Activated naive CD4-positive, alpha-beta T cell treated with anti-CD3 and anti-CD28 coated beads, Interleukin-2, amount 10 ng/mL, durations not matched to agents 7 days and 5 days (primary cell): ENCODE results near the gene ITPRIP.

Experiments
- CTCF ChIA-PET: fragments of 350-600 bp; sonication (Branson Sonifier 250); formaldehyde crosslinking; loops from one replicate; lab custom pipeline; 2021; ENCODE audit warnings: antibody characterized with exemption; lab: Charles Lee
- DNase-seq: peaks from one replicate; pipeline ENCODE4 v3.0.0-alpha.2; 2020
- H3K27ac Mint-ChIP-seq: one replicate; pipeline ENCODE4 v1.8.0; 2021; ENCODE audit warnings: mild to moderate bottlenecking, moderate library complexity, mixed read lengths
- H3K27me3 Mint-ChIP-seq: one replicate; pipeline ENCODE4 v1.8.0; 2021; ENCODE audit warnings: mild to moderate bottlenecking, mixed read lengths
- H3K36me3 Mint-ChIP-seq: one replicate; pipeline ENCODE4 v1.8.0; 2021; ENCODE audit warnings: mixed read lengths
- H3K4me1 Mint-ChIP-seq: one replicate; pipeline ENCODE4 v1.8.0; 2021; ENCODE audit warnings: mixed read lengths
- H3K4me3 Mint-ChIP-seq: one replicate; pipeline ENCODE4 v1.8.0; 2021; ENCODE audit warnings: mild to moderate bottlenecking, moderate library complexity, mixed read lengths
- H3K9me3 Mint-ChIP-seq: one replicate; pipeline ENCODE4 v1.8.0; 2021; ENCODE audit warnings: mixed read lengths

ITPRIP gene

DNA sequence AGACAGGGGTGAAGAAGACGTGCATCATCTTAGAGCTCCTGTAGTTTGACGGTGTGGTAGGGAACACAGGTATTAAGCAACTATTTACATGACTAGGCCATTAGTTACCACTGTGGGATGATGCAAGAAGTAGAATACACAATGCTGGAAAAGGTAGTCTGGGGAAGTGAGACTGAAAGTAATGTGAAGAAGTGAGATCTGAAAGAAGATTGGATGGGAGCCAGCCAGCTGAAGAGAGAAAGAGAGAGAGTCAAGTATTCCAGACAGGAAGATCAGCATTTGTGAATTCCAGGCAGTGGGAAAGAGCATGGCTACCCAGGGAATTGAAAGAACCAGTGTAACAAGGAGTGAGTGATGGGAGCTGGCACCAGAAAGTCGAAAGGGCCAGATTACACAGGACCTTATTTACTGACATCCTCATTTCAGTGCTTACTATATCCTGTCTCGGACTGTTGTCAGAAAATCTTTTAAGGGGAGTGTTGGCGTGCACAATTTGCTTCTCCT is 11.4 kb upstream of the ITPRIP start:
- H3K4me3 Mint-ChIP-seq, result no peak overlapping the region
- H3K4me1 Mint-ChIP-seq, result peaks cover 19% of the 10 kb centered on the region
- H3K36me3 Mint-ChIP-seq, result peaks cover 8% of the 10 kb centered on the region
- DNase-seq, result no peak
- H3K9me3 Mint-ChIP-seq, result peaks cover 8% of the 10 kb centered on the region
- H3K27ac Mint-ChIP-seq, result no peak overlapping the region
- CTCF ChIA-PET, result interaction anchor here (0.9 to 11.2 kb wide), 14 partner anchors 9 to 226 kb away, joined by 4 to 265 read pairs (median 16); partner anchors contain the start of gene ITPRIP
- H3K27me3 Mint-ChIP-seq, result no peaks in the 10 kb centered on the region

DNA sequence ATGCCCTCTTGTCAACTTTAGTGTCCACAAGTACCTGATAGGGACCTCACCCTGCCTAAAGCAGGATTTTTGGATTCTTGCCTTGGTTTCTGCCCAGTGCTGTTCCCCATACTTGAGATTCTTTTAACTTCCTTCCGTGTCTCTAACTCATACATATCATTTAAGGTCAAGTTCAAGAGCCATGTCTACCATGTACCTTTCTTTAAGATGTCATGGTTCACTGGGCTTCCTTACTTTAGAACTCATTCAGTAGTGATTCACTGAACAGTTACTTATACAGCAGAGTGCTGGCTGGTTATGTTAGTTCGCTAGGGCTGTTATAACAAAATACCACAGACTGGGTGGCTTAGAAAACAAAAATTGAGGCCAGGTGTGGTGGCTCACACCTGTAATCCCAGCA is 10.3 kb upstream of the ITPRIP start:
- Mint-ChIP-seq H3K4me3 (no peak overlapping the region), H3K4me1 (peaks cover 19% of the 10 kb centered on the region), H3K9me3 (peaks cover 8% of the 10 kb centered on the region), H3K36me3 (peaks cover 8% of the 10 kb centered on the region), H3K27ac (no peak overlapping the region), H3K27me3 (no peaks in the 10 kb centered on the region)
- CTCF ChIA-PET, result interaction anchor here (3.7 to 11.2 kb wide), 4 partner anchors 41 to 74 kb away, joined by 17 to 265 read pairs (median 148); no protein-coding TSS in a partner anchor
- no peak for DNase-seq

DNA sequence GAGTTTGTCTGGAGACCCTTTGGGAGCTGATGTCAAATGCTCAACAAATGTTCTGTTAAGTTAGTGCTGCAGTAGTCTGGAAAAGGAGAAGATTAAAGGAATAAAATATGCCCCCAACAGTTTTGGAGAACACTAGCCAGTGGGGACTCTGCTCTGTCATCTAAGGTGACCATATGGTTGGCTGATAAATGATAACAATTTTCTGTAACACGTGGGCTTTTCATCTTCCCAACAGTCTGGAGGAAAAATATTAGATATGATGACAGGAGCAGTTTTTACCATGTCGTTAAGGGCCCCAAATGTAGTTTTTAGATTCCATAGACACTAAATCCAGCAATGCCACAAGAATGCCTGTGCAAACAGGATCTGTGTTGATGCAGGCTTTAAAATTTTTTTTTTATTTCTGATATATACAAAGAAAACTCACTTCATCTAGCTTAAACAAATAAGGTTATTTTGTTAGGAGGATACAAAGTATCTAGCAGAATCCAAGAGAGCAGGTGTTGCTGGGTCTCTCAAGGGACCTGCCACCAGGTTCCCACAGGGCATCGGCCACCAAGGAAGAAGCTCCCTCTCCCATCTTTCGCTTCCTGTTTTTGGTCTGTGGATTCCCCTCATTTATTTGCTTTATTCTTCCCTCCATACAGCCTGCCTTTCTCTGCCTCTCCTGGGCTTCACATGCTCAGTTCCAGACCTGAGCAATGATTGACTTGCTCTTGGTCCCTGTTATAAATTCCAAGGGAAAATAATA is 9.2 kb upstream of the ITPRIP start:
- no peak overlapping the region for H3K4me3 Mint-ChIP-seq
- H3K27ac Mint-ChIP-seq, result no peak overlapping the region

DNA sequence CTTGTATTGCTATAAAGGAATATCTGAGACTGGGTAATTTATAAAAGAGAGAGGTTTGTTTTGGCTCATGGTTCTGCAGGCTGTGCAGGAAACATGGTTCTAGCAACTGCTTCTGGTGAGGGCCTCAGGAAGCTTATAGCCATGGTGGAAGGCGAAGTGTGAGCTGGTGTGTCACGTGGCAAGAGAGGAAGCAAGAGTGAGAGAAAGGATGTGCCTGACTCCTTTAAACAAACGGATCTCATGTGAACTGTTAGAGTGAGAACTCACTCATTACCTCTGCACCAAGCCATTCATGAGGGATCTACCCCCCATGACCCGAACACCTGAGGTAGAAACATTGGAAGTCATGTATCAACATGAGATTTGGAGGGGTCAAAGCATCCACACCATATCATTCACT is 7.7 kb upstream of the ITPRIP start:
- H3K9me3 Mint-ChIP-seq, result peaks cover 8% of the 10 kb centered on the region
- H3K4me1 Mint-ChIP-seq, result peaks cover 19% of the 10 kb centered on the region
- DNase-seq, result no peak
- no peaks in the 10 kb centered on the region for H3K27me3 Mint-ChIP-seq
- CTCF ChIA-PET, result interaction anchor here (1.4 to 11.2 kb wide), 6 partner anchors 29 to 71 kb away, joined by 4 to 265 read pairs (median 12); no protein-coding TSS in a partner anchor
- H3K4me3 Mint-ChIP-seq, result no peak overlapping the region
- H3K36me3 Mint-ChIP-seq, result peaks cover 9% of the 10 kb centered on the region
- peak overlapping the region; percentile 0 for H3K27ac Mint-ChIP-seq

More for the DNA sequence above, 9.2 kb upstream of the ITPRIP start:
- CTCF ChIA-PET, result interaction anchor here (1.4 to 11.2 kb wide), 5 partner anchors 9 to 73 kb away, joined by 4 to 265 read pairs (median 17); partner anchors contain the start of gene ITPRIP
- H3K9me3 Mint-ChIP-seq, result peaks cover 8% of the 10 kb centered on the region
- no peak for DNase-seq
- peaks cover 9% of the 10 kb centered on the region for H3K36me3 Mint-ChIP-seq
- H3K27me3 Mint-ChIP-seq, result no peaks in the 10 kb centered on the region
- H3K4me1 Mint-ChIP-seq, result peaks cover 19% of the 10 kb centered on the region

DNA sequence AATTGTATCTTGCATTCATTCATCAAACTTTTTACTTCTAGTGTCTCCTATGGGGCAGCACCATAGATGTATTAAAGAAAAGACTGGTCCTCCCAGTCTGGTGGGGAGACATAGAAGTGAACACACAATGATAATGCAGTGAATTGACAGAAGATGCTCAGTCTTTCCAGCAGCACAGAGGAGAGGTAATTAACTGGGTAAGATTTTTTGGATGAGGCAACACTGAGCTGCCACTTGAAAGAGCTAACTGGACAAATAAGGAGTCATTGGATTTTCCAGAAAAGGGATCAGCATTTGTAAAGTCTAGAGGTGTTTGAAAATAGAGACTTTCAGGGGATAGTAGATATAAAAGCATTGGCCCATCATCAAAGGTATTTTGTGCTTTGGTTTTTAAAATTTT is 7.2 kb upstream of the ITPRIP start:
- no peak overlapping the region for H3K27ac Mint-ChIP-seq
- H3K36me3 Mint-ChIP-seq, result peaks cover 9% of the 10 kb centered on the region

DNA sequence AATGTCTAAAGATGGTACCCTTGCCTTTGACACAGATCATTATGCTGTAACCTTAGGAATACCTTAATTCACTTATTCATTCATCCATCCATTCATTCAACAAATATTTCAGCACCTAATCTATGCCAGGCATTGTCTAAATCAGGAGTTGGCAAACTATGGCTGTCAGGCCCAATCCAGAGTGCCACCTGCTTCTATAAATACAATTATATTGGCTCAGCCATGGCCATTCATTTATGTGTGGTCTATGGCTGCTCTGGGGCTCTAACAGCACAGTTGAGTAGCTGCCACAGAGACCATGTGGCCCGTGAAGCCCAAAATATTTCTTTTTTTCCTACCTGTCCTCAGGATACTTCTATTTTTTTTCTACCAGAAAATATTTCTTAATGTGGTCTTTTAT is 6.0 kb upstream of the ITPRIP start:
- Mint-ChIP-seq H3K27ac (no peak overlapping the region), H3K36me3 (peaks cover 9% of the 10 kb centered on the region), H3K9me3 (peaks cover 8% of the 10 kb centered on the region), H3K27me3 (peaks cover 11% of the 10 kb centered on the region), H3K4me1 (peaks cover 30% of the 10 kb centered on the region), H3K4me3 (no peak overlapping the region)
- CTCF ChIA-PET, result interaction anchor here (1.0 to 11.2 kb wide), 3 partner anchors 37 to 52 kb away, joined by 4 to 265 read pairs (median 257); no protein-coding TSS in a partner anchor
- no peak for DNase-seq

More for the DNA sequence above, 7.2 kb upstream of the ITPRIP start:
- Mint-ChIP-seq H3K4me1 (peaks cover 19% of the 10 kb centered on the region), H3K4me3 (no peak overlapping the region), H3K27me3 (no peaks in the 10 kb centered on the region), H3K9me3 (peaks cover 8% of the 10 kb centered on the region)
- CTCF ChIA-PET, result interaction anchor here (1.4 to 11.2 kb wide), 6 partner anchors 28 to 71 kb away, joined by 4 to 265 read pairs (median 12); no protein-coding TSS in a partner anchor
- DNase-seq, result no peak

DNA sequence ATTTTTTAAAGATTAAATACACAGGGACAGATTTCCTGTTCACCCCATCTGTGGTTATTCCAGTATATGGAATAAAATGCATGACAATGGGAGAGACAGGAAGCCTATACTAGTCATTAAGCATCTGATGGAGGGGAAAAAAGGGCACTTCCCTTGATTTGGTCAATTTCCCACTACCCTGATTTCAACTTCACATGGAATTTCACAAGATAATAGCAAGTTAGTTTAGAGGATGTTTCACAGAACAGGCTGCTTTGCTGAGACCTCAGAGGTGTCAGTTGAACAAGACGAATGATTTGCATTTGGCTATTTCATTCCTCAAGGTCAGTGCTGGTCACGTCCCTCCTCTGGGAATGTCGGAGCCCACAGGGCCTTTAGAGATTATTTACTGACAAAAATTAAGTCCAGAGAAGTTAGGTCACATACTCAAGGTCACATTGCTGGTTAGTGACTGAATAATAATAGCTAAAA is 4.7 kb upstream of the ITPRIP start:
- Mint-ChIP-seq H3K36me3 (peaks cover 9% of the 10 kb centered on the region), H3K4me1 (peaks cover 38% of the 10 kb centered on the region), H3K27ac (no peak overlapping the region), H3K9me3 (peaks cover 8% of the 10 kb centered on the region), H3K27me3 (peaks cover 15% of the 10 kb centered on the region), H3K4me3 (no peak overlapping the region)
- no peak for DNase-seq
- CTCF ChIA-PET, result interaction anchor here (0.5 to 1.0 kb wide), 4 partner anchors 37 to 69 kb away, joined by 3 to 4 read pairs (median 3); no protein-coding TSS in a partner anchor

DNA sequence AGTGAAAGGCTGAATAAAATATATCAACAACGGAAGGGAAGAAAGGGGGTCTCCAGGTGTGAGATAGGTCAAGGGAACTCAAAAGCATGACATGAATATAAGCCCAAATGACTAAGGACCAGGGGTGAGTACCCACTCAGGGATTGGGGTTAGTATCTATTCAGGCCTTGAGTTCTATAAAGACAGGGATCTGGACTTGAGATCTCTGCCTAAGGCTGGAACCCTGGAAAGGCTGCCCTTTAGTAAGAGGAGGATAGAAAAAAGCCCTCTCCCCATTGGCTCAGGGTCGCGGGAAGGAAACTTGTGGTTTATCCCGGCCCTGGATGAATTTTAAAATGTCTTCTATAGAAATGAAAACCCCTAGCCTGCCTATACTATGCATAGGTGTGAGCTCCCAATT is 2.4 kb upstream of the ITPRIP start:
- DNase-seq, result no peak
- Mint-ChIP-seq H3K9me3 (peaks cover 5% of the 10 kb centered on the region), H3K36me3 (peaks cover 11% of the 10 kb centered on the region), H3K27ac (no peak overlapping the region), H3K4me1 (peaks cover 30% of the 10 kb centered on the region), H3K4me3 (no peak overlapping the region), H3K27me3 (peaks cover 15% of the 10 kb centered on the region)
- CTCF ChIA-PET, result interaction anchor here (1.1 to 1.6 kb wide), 5 partner anchors 10 to 55 kb away, joined by 3 to 13 read pairs (median 4); no protein-coding TSS in a partner anchor

DNA sequence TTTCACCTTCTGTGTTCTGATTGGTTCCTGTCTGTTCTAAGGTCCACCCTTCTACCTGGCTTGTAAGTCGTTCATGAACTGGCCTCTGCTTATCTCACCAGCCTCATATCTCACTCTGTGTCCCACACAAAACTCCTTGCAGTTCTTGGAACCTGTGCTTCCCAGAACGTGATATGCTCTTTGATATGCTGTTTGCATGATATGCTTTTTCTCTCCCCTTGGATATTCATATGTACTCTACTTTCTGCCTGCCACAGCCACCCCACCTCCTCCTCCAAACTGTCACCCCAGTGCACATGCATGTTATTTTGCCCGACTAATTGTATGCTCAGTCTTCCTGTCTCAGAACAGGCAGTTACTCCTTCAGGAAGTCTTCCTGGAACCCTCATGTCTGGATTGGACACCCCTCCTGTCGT is 1.9 kb upstream of the ITPRIP start:
- Mint-ChIP-seq H3K27me3 (peaks cover 15% of the 10 kb centered on the region), H3K36me3 (peaks cover 12% of the 10 kb centered on the region), H3K9me3 (peaks cover under 1% of the 10 kb centered on the region), H3K4me1 (peaks cover 31% of the 10 kb centered on the region), H3K27ac (no peak overlapping the region), H3K4me3 (peak overlapping the region; percentile 18)
- DNase-seq, result no peak
- CTCF ChIA-PET, result interaction anchor here (1.0 to 7.3 kb wide), 3 partner anchors 8 to 49 kb away, joined by 3 to 52 read pairs (median 7); no protein-coding TSS in a partner anchor

DNA sequence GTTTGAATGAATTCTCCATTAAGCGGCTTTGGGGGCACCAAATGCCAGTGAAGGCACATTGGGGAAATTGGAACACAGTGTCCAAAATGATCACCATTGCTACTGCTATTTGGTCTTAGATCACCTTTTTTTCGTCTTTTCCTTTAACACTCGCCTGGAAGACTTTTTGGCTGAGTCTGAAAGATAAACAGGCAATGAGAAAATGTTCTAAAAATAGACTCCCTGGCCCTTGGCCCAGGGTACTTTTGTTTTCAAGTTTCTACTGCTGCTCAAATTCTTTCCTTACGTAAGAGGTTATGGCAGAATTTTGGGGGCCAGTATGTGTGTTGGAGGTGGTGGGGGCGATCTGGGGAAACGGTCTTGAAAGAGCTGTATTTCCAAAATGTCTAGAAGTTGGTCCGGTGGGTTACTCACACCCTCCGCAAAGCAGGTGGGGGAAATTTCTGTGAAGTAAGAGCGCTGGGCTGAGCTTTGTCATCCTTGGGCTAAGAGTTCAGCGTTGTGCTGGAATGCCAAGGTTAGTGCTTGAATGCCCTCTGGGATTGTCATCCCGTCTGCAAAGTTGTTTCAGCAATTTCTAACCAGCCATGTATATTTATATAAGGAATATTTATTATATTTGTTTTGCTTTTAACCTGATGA is 1.3 kb upstream of the ITPRIP start:
- Mint-ChIP-seq H3K27ac (peak overlapping the region; percentile 99), H3K9me3 (no peaks in the 10 kb centered on the region), H3K27me3 (peaks cover 15% of the 10 kb centered on the region), H3K36me3 (peaks cover 17% of the 10 kb centered on the region), H3K4me3 (peak overlapping the region; percentile 82), H3K4me1 (peaks cover 36% of the 10 kb centered on the region)
- DNase-seq, result no peak
- CTCF ChIA-PET, result interaction anchor here (1.0 to 7.3 kb wide), 6 partner anchors 8 to 65 kb away, joined by 3 to 52 read pairs (median 14); no protein-coding TSS in a partner anchor

DNA sequence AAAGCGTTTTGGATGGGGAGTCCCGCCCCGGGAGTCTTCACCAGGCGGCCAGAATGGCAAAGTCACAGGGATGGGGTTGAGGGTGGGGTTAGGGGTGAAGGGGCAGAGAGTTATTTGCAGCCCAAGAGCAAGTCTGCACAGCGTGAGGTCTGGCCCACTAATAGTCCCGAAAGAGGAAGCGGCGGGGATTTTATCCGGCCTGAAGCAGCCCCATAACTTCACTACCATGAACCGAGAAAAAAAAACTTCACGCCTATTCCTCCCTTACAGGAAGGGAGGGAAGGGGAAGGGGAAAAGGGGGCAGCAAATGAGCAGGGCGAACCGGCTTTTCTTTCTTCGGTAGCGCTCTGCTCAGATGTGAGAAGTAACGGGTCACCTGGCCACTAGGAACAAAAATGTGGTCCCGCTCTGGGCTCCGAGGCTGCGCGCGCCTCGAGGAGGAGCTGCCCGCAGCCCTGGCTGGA is 712 bp downstream of the ITPRIP start:
- Mint-ChIP-seq H3K4me3 (peak overlapping the region; percentile 82), H3K36me3 (peaks cover 25% of the 10 kb centered on the region), H3K4me1 (peaks cover 56% of the 10 kb centered on the region), H3K27me3 (peaks cover 15% of the 10 kb centered on the region), H3K27ac (peak overlapping the region; percentile 99), H3K9me3 (no peaks in the 10 kb centered on the region)
- peak; percentile 44 for DNase-seq
- CTCF ChIA-PET, result interaction anchor here (0.8 to 7.3 kb wide), 7 partner anchors 9 to 63 kb away, joined by 4 to 52 read pairs (median 9); partner anchors contain the start of gene CFAP58

DNA sequence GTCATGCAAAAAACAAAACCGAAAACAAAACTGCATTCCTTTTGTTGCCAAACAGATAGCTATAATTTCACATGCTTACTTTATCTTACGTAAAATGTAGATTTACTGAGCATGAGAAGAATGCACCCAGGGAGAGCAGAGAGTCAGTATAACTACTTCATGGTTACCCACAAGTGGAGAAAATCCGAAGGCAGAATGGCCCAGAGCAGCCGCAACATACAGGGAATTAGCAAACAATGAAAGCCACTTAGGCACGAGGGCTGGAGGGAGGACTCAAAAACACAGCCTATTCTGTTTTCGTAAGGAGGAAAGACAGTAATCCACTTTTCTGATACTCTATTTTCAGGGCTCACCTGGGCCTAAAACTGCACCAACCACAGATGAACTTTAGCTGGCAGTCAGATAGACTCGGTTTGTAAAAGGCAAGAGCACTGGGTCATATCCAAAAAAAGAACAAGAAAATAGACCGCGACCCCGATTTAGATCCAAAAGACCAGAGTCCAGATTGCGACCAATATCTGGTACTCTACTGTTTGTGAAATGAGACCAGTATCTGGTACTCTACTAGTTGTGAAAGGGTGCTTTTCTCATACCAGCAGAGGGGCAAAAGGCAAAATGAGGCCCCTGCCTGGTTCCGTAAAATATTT is 1.3 kb downstream of the ITPRIP start:
- Mint-ChIP-seq H3K4me1 (peaks cover 61% of the 10 kb centered on the region), H3K27me3 (peaks cover 15% of the 10 kb centered on the region), H3K9me3 (no peaks in the 10 kb centered on the region), H3K36me3 (peaks cover 26% of the 10 kb centered on the region), H3K4me3 (peak overlapping the region; percentile 82), H3K27ac (peak overlapping the region; percentile 99)
- CTCF ChIA-PET, result interaction anchor here (0.7 to 7.3 kb wide), 9 partner anchors 8 to 62 kb away, joined by 3 to 52 read pairs (median 5); partner anchors contain the start of gene CFAP58
- DNase-seq, result no peak
